T-cell (primary cell): ENCODE results near the gene CETP. TPM values are rescaled to one million over a fixed set of nuclear protein-coding genes. Genes with fewer than 3 reads are reported as not detected.

Experiments
- ATAC-seq, 4 experiments: fragments of 200-7000 bp in 3 of 4; fragments of 150-1000 bp in 1 of 4; cut with Tn5 transposase; replicated peaks in 1 of 4; 1 replicate in 3 of 4; 2 replicates in 1 of 4; pipeline ENCODE4 v1.10.0; 2021; ENCODE audit warnings: moderate library complexity in 3 of 4, mild to moderate bottlenecking in 2 of 4, moderate number of reproducible peaks in 1 of 4
- CTCF ChIA-PET, 2 donors: fragments of 300-600 bp; sonication (Branson Sonifier 250); formaldehyde crosslinking; loops; one replicate each; lab custom pipeline; 2022; ENCODE audit warnings: antibody characterized with exemption in 2 of 2; lab: Charles Lee
- POLR2A ChIA-PET, 2 donors: fragments of 300-600 bp; sonication (Branson Sonifier 250); formaldehyde crosslinking; loops; one replicate each; lab custom pipeline; 2022; ENCODE audit warnings: antibody characterized with exemption in 2 of 2; lab: Charles Lee
- DNase-seq, 35 experiments: peaks; one replicate each; pipeline versions ENCODE4 v3.0.0 to v3.0.0-alpha.2; 2013 to 2023
- H3K27ac ChIP-seq: one replicate; pipeline ENCODE4 v1.5.1; 2013; ENCODE audit warnings: low read length
- H3K27me3 ChIP-seq, 2 experiments: replicated peaks in 1 of 2; 1 replicate in 1 of 2; 2 replicates in 1 of 2; pipeline versions ENCODE4 v1.6.1 to v1.7.0; 2013; ENCODE audit warnings: low read length in 1 of 2, mixed read lengths in 1 of 2; ENCODE audit not compliant: control insufficient read depth in 2 of 2, insufficient read depth in 2 of 2; ENCODE audit errors: extremely low read depth in 1 of 2
- H3K36me3 ChIP-seq, 2 donors: 1 replicate in 1 of 2; 2 replicates in 1 of 2; pipeline versions ENCODE4 v1.6.1 to v1.7.0; 2013; ENCODE audit warnings: low read length in 1 of 2; ENCODE audit not compliant: control insufficient read depth in 2 of 2, insufficient read depth in 1 of 2; ENCODE audit errors: extremely low read depth in 1 of 2
- H3K4me1 ChIP-seq, 2 experiments: 1 replicate in 1 of 2; 2 replicates in 1 of 2; pipeline versions ENCODE4 v1.6.1 to v1.7.0; 2013; ENCODE audit warnings: low read length in 2 of 2, mixed read lengths in 1 of 2; ENCODE audit not compliant: insufficient read depth in 2 of 2, control insufficient read depth in 1 of 2; ENCODE audit errors: extremely low read depth in 1 of 2
- H3K4me3 ChIP-seq, 2 donors: 1 replicate in 1 of 2; 2 replicates in 1 of 2; pipeline versions ENCODE4 v1.5.1 to v1.7.0; 2013; ENCODE audit warnings: mild to moderate bottlenecking in 2 of 2, low read length in 1 of 2, moderate library complexity in 1 of 2; ENCODE audit not compliant: control insufficient read depth in 1 of 2; ENCODE audit errors: extremely low read depth in 1 of 2
- H3K9me3 ChIP-seq: 2 replicates; pipeline ENCODE4 v1.7.0; 2013
- H3K27ac Mint-ChIP-seq, 2 donors: one replicate each; pipeline ENCODE4 v1.8.0; 2020 to 2021; ENCODE audit warnings: mild to moderate bottlenecking in 2 of 2, mixed read lengths in 2 of 2
- H3K27me3 Mint-ChIP-seq, 2 donors: one replicate each; pipeline ENCODE4 v1.8.0; 2021 to 2022; ENCODE audit warnings: mixed read lengths in 2 of 2
- H3K36me3 Mint-ChIP-seq: one replicate; pipeline ENCODE4 v1.8.0; 2021; ENCODE audit warnings: mixed read lengths
- H3K4me1 Mint-ChIP-seq, 3 donors: one replicate each; pipeline ENCODE4 v1.8.0; 2020 to 2022; ENCODE audit warnings: mixed read lengths in 3 of 3, mild to moderate bottlenecking in 1 of 3
- H3K4me3 Mint-ChIP-seq, 3 donors: one replicate each; pipeline ENCODE4 v1.8.0; 2020 to 2022; ENCODE audit warnings: mild to moderate bottlenecking in 3 of 3, mixed read lengths in 3 of 3, moderate library complexity in 3 of 3
- H3K9me3 Mint-ChIP-seq, 3 donors: one replicate each; pipeline ENCODE4 v1.8.0; 2020 to 2022; ENCODE audit warnings: mixed read lengths in 3 of 3
- WGBS: methylation state at CpG from one replicate; pipeline ENCODE4 v1.1.5; 2013; ENCODE audit warnings: missing lambda C conversion rate; ENCODE audit not compliant: insufficient coverage; 5-methylcytosine and 5-hydroxymethylcytosine counted together
- total RNA-seq, 35 experiments: library from RNA in 6 of 35; stranded (reverse) in 6 of 35; fragments of 120-200 nt in 1 of 35; gene quantifications; one replicate each; pipeline versions ENCODE4 v1.2.1 to v1.2.4 and lab custom pipeline; 2013 to 2026

Gene CETP
- total RNA-seq, 5 donors from 2014 or later (not counting 1 experiment from before 2014, with no cell fraction given): 0.18 to 0.25 (median 0.19) TPM; not detected in 2

DNA sequence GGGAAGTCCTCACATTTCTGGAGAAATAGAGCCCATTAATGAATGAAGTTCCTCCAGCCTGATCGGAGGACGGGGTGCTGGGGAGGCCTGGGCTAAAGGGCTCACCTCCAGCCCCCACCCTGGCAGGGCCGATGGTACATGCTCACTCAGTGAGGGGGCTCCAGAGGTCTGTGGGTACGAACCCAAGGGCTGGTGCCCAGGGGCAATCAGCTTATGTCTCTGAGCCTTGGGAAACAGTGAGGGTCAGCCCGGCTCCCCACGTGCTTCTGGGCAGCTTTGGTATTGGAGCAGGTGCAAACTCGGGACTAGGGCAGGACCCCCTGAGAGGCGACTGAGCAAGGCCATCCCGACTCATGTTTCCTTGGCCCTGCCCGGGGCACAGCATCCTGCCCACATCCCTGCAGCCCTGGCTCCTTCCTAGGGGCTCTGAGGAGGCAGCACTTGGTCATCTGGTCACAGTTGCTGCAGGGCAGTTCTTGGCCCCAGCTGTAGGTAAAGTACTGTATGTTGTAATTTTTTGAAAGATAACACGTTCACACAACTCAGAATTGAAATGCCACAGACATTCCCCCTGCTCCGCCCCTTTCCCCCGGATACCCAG lies 969 bp upstream of the CETP start:
- Mint-ChIP-seq H3K9me3 (no peaks in the 10 kb centered on the region), H3K27me3 (no peaks in the 10 kb centered on the region), H3K4me3 (no peak overlapping the region), H3K36me3 (no peaks in the 10 kb centered on the region), H3K4me1 (peaks cover 16 to 17% (median 16%) of the 10 kb centered on the region in 3 donors), H3K27ac (no peak overlapping the region)
- no peak overlapping the region for H3K4me3 ChIP-seq
- POLR2A ChIA-PET: interaction anchor here in 1 of 2 donors (0.6 to 0.7 kb wide), 2 partner anchors 318 to 852 kb away, joined by 3 read pairs; no protein-coding TSS in a partner anchor
- H3K27me3 ChIP-seq: no peaks in the 10 kb centered on the region
- CTCF ChIA-PET: interaction anchor here in 1 of 2 donors (0.7 kb wide), 1 partner anchor 81 kb away, joined by 3 read pairs; no protein-coding TSS in a partner anchor
- ATAC-seq: no peak
- peaks cover 7 to 14% of the 10 kb centered on the region in 2 experiments for H3K4me1 ChIP-seq
- peaks cover 0 to 3% of the 10 kb centered on the region in 2 donors for H3K36me3 ChIP-seq
- WGBS: 76% methylated on average over 7 of the region's 13 CpGs
- H3K9me3 ChIP-seq: no peaks in the 10 kb centered on the region
- H3K27ac ChIP-seq: no peak overlapping the region
- DNase-seq: no peak

DNA sequence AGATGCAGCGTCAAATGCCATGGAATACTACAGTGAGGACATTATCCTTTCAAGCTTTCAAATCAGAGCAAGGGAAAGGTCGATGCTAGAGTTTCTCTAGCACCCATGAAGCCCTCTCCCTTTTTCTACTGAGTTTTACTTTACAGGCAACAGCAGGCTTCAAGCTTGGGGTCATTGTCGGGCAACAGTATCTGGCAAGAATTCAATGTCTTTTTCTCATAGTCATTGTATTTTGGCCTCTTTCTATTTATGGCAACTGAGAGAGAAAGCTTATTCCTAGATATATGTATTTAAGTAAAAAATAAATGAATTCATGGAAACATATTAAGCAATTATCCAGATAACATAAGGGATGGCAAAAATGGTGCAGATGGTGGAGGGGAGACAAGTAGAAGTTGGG lies 364 bp upstream of the CETP start:
- Mint-ChIP-seq H3K4me1 (peaks cover 21 to 22% (median 22%) of the 10 kb centered on the region in 3 donors), H3K9me3 (no peaks in the 10 kb centered on the region), H3K36me3 (no peaks in the 10 kb centered on the region), H3K27me3 (no peaks in the 10 kb centered on the region), H3K4me3 (no peak overlapping the region), H3K27ac (no peak overlapping the region)
- Histone ChIP-seq H3K4me3 (no peak overlapping the region), H3K27ac (no peak overlapping the region), H3K36me3 (peaks cover 0 to 3% of the 10 kb centered on the region in 2 donors), H3K4me1 (peaks cover 9 to 17% of the 10 kb centered on the region in 2 experiments), H3K27me3 (no peaks in the 10 kb centered on the region), H3K9me3 (no peaks in the 10 kb centered on the region)
- CTCF ChIA-PET: interaction anchor here in 1 of 2 donors (0.7 kb wide), 1 partner anchor 80 kb away, joined by 3 read pairs; no protein-coding TSS in a partner anchor
- ATAC-seq (no peak), DNase-seq (no peak)
- 80% methylated on average over 2 of the region's 3 CpGs for WGBS
- POLR2A ChIA-PET: interaction anchor here in 1 of 2 donors (0.6 kb wide), 1 partner anchor 318 kb away, joined by 3 read pairs; no protein-coding TSS in a partner anchor

DNA sequence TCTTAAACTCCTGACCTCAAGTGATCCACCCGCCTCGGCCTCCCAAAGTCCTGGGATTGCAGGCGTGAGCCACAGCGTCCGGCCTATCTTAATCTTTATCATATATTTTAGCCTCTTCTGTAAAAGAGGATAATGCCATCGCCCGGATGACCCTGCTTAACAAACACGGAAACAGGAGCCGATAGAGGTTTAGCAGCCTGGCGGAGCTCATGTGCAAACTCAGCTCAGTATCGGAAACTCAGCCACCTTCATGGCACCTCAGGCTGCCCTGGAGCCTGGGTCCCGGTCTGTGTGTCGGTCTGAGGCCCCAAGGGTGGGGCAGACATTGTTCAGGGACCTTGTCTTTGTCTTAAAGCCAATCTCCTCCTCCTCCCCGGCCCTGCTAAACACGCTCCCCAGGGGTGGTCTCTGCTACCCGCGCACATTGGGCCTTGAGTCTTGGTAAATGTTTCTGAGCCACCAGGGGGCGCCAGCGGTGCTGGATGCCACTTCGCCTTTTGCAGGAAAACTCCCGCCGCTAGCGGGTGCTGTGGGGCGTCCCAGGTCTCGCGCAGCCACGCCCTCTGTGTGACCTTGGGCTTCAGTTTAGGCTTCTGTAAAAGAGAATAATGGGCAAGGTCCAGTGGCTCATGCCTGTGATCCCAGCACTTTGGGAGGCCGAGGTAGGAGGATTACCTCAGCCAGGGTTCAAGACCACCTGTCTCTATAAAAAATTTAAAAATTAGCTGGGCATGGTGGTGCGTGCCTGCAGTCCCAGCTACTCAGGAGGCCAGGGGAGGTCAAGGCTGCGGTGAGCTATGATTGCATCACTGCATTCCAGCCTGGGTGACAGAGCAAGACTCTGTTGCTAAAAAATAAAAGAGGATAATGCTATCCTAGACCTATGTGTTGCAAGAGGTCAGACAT lies 2.7 kb downstream of the CETP start:
- Histone ChIP-seq H3K36me3 (peaks cover 0 to 3% of the 10 kb centered on the region in 2 donors), H3K4me3 (peak overlapping the region in 1 of 2 donors; percentile 26), H3K4me1 (peaks cover 9 to 17% of the 10 kb centered on the region in 2 experiments), H3K9me3 (no peaks in the 10 kb centered on the region), H3K27ac (peak overlapping the region; percentile 11), H3K27me3 (peaks cover 0 to under 1% of the 10 kb centered on the region in 2 experiments)
- DNase-seq: peak; percentile 84 to 98 (median 94)
- POLR2A ChIA-PET: interaction anchor here in 1 of 2 donors (0.6 kb wide), 1 partner anchor 12 kb away, joined by 3 read pairs; no protein-coding TSS in a partner anchor
- ATAC-seq: peak; percentile 86 to 97 (median 92)
- Mint-ChIP-seq H3K27me3 (no peaks in the 10 kb centered on the region), H3K4me1 (peaks cover 21 to 22% (median 22%) of the 10 kb centered on the region in 3 donors), H3K9me3 (no peaks in the 10 kb centered on the region), H3K4me3 (no peak overlapping the region), H3K27ac (peak overlapping the region; percentile 57 to 68), H3K36me3 (no peaks in the 10 kb centered on the region)
- WGBS: 38% methylated on average over 23 of the region's 30 CpGs
- CTCF ChIA-PET: interaction anchor here (0.5 to 2.8 kb wide), 21 partner anchors 14 to 225 kb away, joined by 3 to 12 read pairs (median 3); no protein-coding TSS in a partner anchor

DNA sequence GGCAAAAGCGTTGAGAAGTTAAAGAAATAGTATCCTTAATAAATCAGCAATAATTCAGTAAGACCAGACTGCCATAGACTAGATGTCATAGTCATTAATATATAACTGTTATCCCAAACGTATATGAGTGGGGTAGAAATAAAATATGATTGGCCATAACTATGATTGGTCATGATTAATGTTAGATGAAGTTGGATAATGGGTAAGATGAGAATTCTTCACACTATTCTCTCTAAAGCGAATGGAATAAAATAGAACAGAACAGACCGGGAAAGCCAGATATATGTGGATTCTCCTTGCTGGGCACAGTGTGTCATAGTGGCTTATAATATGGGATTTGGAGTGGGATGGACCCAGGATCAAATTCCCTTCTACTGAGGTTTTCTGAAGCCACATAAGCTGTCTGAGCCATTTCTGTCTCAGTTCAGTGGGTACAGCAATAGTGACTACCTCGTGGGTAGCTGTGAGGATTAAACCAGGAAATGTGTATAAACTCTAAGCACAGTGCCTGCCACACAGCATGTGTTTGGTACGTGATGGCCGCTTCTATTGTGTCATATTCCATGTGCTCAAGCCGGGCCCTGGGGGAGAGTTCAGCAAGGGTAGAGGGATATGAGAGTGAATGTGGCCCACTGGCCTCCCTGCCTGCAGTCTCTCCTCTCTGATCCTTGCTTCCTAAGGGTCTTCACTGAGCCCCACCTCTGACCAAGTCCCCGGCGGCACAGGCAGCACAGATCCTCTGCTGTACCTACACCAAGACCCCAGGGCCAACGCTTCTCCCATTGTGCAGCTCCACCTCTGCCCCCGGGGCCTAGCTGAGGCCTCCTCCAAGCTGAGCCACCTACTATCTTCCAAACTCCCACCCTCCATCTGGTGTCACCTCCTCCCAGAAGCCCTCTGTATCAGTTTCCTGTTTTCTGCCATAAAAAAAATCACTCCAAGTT lies 3.7 kb downstream of the CETP start:
- H3K36me3 ChIP-seq: peaks cover 0 to 3% of the 10 kb centered on the region in 2 donors
- ATAC-seq (no peak), DNase-seq (no peak)
- peaks cover 0 to 6% of the 10 kb centered on the region in 2 experiments for H3K27me3 ChIP-seq
- 77% methylated on average over 6 of the region's 12 CpGs for WGBS
- no peak overlapping the region for H3K4me3 ChIP-seq
- no peaks in the 10 kb centered on the region for H3K9me3 ChIP-seq
- Mint-ChIP-seq H3K4me3 (no peak overlapping the region), H3K9me3 (no peaks in the 10 kb centered on the region), H3K27me3 (no peaks in the 10 kb centered on the region), H3K36me3 (no peaks in the 10 kb centered on the region), H3K4me1 (peaks cover 21 to 22% (median 22%) of the 10 kb centered on the region in 3 donors), H3K27ac (peak overlapping the region; percentile 54 to 87)
- peak overlapping the region; percentile 11 for H3K27ac ChIP-seq
- POLR2A ChIA-PET: interaction anchor here (0.5 to 0.6 kb wide), 3 partner anchors 12 to 221 kb away, joined by 3 to 9 read pairs (median 3); partner anchors contain the start of genes PSME3IP1 (in 1 of the 2) and RSPRY1 (in 1 of the 2)
- CTCF ChIA-PET: interaction anchor here (0.6 to 2.8 kb wide), 16 partner anchors 12 to 224 kb away, joined by 3 to 12 read pairs (median 3); no protein-coding TSS in a partner anchor
- H3K4me1 ChIP-seq: peaks cover 9 to 17% of the 10 kb centered on the region in 2 experiments

DNA sequence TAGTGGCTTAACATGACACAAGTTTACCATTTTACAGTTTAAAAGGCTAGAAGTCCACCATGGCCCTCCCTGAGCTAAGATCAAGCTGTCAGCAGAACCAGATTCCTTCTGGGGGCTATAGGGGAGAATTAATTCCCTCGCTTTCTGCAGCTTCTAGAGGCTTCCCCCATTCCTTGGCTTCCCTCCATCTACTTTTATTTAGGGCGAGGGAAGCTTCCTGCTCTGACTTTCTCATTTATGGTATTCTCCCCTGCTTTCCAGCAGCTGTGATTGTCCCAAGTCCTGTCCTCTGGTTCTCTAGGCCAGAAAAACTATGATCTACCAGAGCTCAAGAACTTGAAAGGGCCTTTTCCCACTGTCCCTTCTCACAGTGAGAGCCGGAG lies 4.3 kb downstream of the CETP start:
- CTCF ChIA-PET: interaction anchor here (0.6 to 2.8 kb wide), 7 partner anchors 11 to 81 kb away, joined by 3 to 12 read pairs (median 3); no protein-coding TSS in a partner anchor
- H3K4me3 ChIP-seq: no peak overlapping the region
- POLR2A ChIA-PET: interaction anchor here (0.5 kb wide), 2 partner anchors 199 to 220 kb away, joined by 3 to 9 read pairs; partner anchors contain the start of genes PSME3IP1 (in 1 of the 2) and RSPRY1 (in 1 of the 2)
- ATAC-seq (no peak), DNase-seq (no peak)
- Mint-ChIP-seq H3K4me3 (no peak overlapping the region), H3K36me3 (no peaks in the 10 kb centered on the region), H3K27ac (peak overlapping the region; percentile 54 to 87), H3K4me1 (peaks cover 23 to 25% (median 24%) of the 10 kb centered on the region in 3 donors), H3K27me3 (no peaks in the 10 kb centered on the region), H3K9me3 (no peaks in the 10 kb centered on the region)
- H3K27ac ChIP-seq: no peak overlapping the region
- H3K36me3 ChIP-seq: peaks cover 0 to 3% of the 10 kb centered on the region in 2 donors
- H3K27me3 ChIP-seq: peaks cover 0 to 6% of the 10 kb centered on the region in 2 experiments
- peaks cover 9 to 21% of the 10 kb centered on the region in 2 experiments for H3K4me1 ChIP-seq
- WGBS: 88% methylated on average over 1 of the region's 3 CpGs
- H3K9me3 ChIP-seq: no peaks in the 10 kb centered on the region
